PC-3 (cell line): ENCODE measurements around the gene FBLN1. TPM values are rescaled to one million over a fixed set of nuclear protein-coding genes. Genes with fewer than 3 reads are reported as not detected.

Source experiments
- ATAC-seq: fragments of 200-7000 bp; cut with Tn5 transposase; 2 replicates; pipeline ENCODE4 v1.9.1; 2020; ENCODE audit warnings: mild to moderate bottlenecking, moderate library complexity
- BruUV-seq: library from RNA; stranded (reverse); fragments of 400-500 nt; replicated peaks from 2 replicates; lab custom pipeline; 2021; lab: Mats Ljungman, UMichigan
- CTCF ChIA-PET: fragments of 300-600 bp; sonication (Branson Sonifier 250); formaldehyde crosslinking; loops from one replicate; lab custom pipeline; 2022; ENCODE audit warnings: antibody characterized with exemption; lab: Charles Lee
- POLR2A ChIA-PET: fragments of 300-600 bp; sonication (Branson Sonifier 250); formaldehyde crosslinking; loops from one replicate; lab custom pipeline; 2022; ENCODE audit warnings: antibody characterized with exemption; ENCODE audit not compliant: unreplicated experiment; lab: Charles Lee
- DNase-seq: peaks from one replicate; pipeline ENCODE4 v3.0.0-alpha.2; 2015
- H2AFZ ChIP-seq: fragments of 300-600 bp; sonication (generic); 2 replicates; pipeline ENCODE4 v1.6.0; 2016; ENCODE audit warnings: antibody characterized with exemption, low read length
- H3F3A ChIP-seq: fragments of 300-600 bp; sonication (generic); one replicate; pipeline ENCODE4 v1.6.0; 2017; ENCODE audit warnings: antibody characterized with exemption, low read length, control low read depth, mild to moderate bottlenecking; ENCODE audit not compliant: unreplicated experiment
- H3K27ac ChIP-seq: fragments of 300-600 bp; sonication (generic); 2 replicates; pipeline ENCODE4 v1.5.1; 2016; ENCODE audit warnings: mild to moderate bottlenecking, low read length
- H3K27me3 ChIP-seq: fragments of 300-600 bp; sonication (generic); 2 replicates; pipeline ENCODE4 v1.6.1; 2016; ENCODE audit warnings: low read length, mixed read lengths
- H3K36me3 ChIP-seq: fragments of 300-600 bp; sonication (generic); 2 replicates; pipeline ENCODE4 v1.6.1; 2016; ENCODE audit warnings: low read depth, mixed run types, low read length, mixed read lengths
- H3K4me1 ChIP-seq: fragments of 300-600 bp; sonication (generic); 2 replicates; pipeline ENCODE4 v1.5.1; 2016; ENCODE audit warnings: low read length; ENCODE audit not compliant: insufficient read depth
- H3K4me2 ChIP-seq: fragments of 300-600 bp; sonication (generic); 2 replicates; pipeline ENCODE4 v1.6.0; 2016; ENCODE audit warnings: low read length
- H3K4me3 ChIP-seq: fragments of 300-600 bp; sonication (generic); 2 replicates; pipeline ENCODE4 v1.5.1; 2016; ENCODE audit warnings: mild to moderate bottlenecking, low read length, mixed read lengths
- H3K79me2 ChIP-seq: fragments of 300-600 bp; sonication (generic); 2 replicates; pipeline ENCODE4 v1.6.1; 2017; ENCODE audit warnings: low read length, mixed read lengths
- H3K9ac ChIP-seq: fragments of 300-600 bp; sonication (generic); 2 replicates; pipeline ENCODE4 v1.6.0; 2016; ENCODE audit warnings: mild to moderate bottlenecking, low read length
- H3K9me2 ChIP-seq: fragments of 300-600 bp; sonication (generic); replicated peaks from 2 replicates; pipeline ENCODE4 v1.6.1; 2016; ENCODE audit warnings: mixed run types, low read length, mixed read lengths
- H3K9me3 ChIP-seq: fragments of 300-600 bp; sonication (generic); 2 replicates; pipeline ENCODE4 v1.6.1; 2016; ENCODE audit warnings: low read length, mixed read lengths
- H4K20me1 ChIP-seq: fragments of 300-600 bp; sonication (generic); 2 replicates; pipeline ENCODE4 v1.6.1; 2016; ENCODE audit warnings: low read length, mixed read lengths
- EZH2 ChIP-seq: fragments of 300-600 bp; sonication (generic); IDR thresholded peaks from one replicate; pipeline ENCODE4 v1.6.1; 2017; ENCODE audit warnings: antibody characterized with exemption, mild to moderate bottlenecking, low read length; ENCODE audit not compliant: unreplicated experiment
- EZH2phosphoT487 ChIP-seq: fragments of 300-600 bp; sonication (generic); IDR thresholded peaks from 2 replicates; pipeline ENCODE4 v1.6.1; 2018; ENCODE audit warnings: mild to moderate bottlenecking, antibody characterized with exemption, low read length, borderline replicate concordance
- intact Hi-C: fragments of 100-400 bp; cut with micrococcal nuclease; formaldehyde crosslinking; loops from 2 replicates; pipeline ENCODE4 v1.9.0; 2023
- total RNA-seq: library from RNA; depleted of rRNA; stranded (reverse); fragments of >200 nt; gene quantifications from 2 replicates; pipeline ENCODE4 v1.2.3, GENCODE V29; 2014
- TF ChIP-seq, protein P1 (sequence below): fragments of 300-600 bp; sonication (generic); conservative IDR thresholded peaks from 2 replicates; pipeline ENCODE4 v1.5.1; 2017; ENCODE audit warnings: antibody characterized with exemption, low read depth, mild to moderate bottlenecking, low read length

Gene FBLN1
- total RNA-seq, 1 experiment from 2014 or later, result 13.4 TPM

DNA sequence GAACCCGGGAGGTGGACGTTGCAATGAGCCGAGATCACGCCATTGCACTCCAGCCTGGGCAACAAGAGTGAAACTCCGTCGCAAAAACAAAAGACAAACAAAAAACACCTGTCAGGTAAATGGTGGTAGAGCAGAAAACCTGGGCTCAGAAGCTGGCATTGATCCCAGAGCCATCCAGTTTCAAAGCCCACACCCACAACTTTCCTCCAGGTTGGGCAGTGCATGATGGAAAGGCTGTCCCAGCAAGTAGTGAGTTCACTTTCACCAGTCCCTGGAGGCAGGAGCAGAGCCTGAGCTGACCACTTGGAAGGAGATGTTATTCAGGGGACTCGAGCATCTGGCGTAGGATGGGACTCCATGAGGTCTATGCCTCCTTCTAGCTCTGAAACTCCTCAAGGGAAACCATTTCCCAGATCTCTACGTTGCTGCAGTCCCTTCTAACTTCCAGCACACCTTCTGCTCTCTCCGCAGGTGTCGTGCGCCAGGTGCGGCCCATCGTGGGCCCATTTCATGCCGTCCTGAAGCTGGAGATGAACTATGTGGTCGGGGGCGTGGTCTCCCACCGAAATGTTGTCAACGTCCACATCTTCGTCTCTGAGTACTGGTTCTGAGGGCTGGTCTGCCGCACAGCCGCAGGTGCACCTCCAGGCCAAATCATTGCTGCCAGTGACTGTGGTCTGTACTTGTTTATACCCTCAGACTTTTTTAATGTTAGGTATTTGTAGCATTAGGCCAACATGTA, 97.3 kb downstream of the FBLN1 start:
- Histone ChIP-seq H3F3A (no peaks in the 10 kb centered on the region), H3K79me2 (no peaks in the 10 kb centered on the region), H3K9me2 (no peaks in the 10 kb centered on the region), H3K27ac (no peak overlapping the region), H3K9ac (no peak overlapping the region), H3K4me3 (no peak overlapping the region), H3K4me1 (peaks cover 4% of the 10 kb centered on the region), H4K20me1 (no peaks in the 10 kb centered on the region), H3K9me3 (no peaks in the 10 kb centered on the region), H3K36me3 (no peaks in the 10 kb centered on the region), H3K4me2 (no peak overlapping the region), H3K27me3 (no peaks in the 10 kb centered on the region), H2AFZ (no peak overlapping the region)
- intact Hi-C loops, result no loop called here
- TF ChIP-seq EZH2phosphoT487, result no peak
- TF ChIP-seq, protein P1, sequence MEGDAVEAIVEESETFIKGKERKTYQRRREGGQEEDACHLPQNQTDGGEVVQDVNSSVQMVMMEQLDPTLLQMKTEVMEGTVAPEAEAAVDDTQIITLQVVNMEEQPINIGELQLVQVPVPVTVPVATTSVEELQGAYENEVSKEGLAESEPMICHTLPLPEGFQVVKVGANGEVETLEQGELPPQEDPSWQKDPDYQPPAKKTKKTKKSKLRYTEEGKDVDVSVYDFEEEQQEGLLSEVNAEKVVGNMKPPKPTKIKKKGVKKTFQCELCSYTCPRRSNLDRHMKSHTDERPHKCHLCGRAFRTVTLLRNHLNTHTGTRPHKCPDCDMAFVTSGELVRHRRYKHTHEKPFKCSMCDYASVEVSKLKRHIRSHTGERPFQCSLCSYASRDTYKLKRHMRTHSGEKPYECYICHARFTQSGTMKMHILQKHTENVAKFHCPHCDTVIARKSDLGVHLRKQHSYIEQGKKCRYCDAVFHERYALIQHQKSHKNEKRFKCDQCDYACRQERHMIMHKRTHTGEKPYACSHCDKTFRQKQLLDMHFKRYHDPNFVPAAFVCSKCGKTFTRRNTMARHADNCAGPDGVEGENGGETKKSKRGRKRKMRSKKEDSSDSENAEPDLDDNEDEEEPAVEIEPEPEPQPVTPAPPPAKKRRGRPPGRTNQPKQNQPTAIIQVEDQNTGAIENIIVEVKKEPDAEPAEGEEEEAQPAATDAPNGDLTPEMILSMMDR, result no peak
- TF ChIP-seq EZH2, result no peak
- CTCF ChIA-PET, result no interaction called here
- ATAC-seq (no peak), DNase-seq (no peak)
- BruUV-seq, result no TSS peak
- POLR2A ChIA-PET, result interaction anchor here (0.6 kb wide), 1 partner anchor 156 kb away, joined by 3 read pairs; no protein-coding TSS in a partner anchor

DNA sequence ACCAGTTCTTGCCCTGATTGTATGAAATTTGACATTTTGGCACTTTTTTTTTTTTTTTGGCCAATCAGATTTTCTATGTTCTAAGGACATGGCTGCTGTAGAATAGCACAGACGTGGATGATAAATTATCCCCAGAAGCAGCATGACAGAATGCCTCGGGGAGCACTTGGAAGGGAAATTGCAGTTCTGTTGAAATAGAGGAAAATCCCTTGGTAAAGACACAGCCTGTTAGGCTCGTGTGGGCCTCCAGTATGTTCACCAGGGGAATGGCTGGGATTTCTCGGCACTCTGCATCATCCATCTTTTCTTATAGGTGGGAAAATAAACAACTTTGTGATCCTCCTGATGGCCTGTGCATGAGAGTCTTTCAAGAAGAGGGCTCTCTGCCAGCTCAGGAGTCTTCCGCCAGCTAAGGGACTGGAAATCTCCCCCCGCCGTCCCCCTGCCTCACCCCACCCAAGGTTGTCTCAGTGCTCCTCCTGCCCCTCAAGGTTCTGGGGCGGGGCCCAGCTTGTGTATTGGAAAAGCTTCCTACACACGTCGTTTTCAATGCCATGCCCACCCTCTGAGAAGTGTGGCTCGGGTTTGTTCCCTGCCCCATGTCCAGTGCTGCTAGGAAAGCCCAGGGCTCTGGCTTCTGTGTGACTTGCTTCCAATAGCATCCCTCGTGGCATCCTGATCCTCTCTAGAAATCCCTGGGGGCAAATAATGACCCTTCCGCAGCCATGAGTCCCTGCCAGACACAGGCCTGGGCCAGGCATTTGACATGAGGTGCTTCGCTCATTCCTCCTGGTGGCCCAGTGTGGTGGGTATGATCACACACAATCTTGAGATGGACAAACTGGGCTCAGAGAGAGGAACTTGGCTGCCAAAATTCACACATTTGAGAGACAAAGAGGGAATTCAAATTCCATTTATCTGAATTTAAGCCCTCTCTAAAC, 98.4 kb downstream of the FBLN1 start:
- Histone ChIP-seq H3K79me2 (no peaks in the 10 kb centered on the region), H3K27me3 (no peaks in the 10 kb centered on the region), H2AFZ (no peak overlapping the region), H3K9me2 (no peaks in the 10 kb centered on the region), H3K36me3 (no peaks in the 10 kb centered on the region), H3K9me3 (no peaks in the 10 kb centered on the region), H4K20me1 (no peaks in the 10 kb centered on the region), H3K9ac (no peak overlapping the region), H3K4me1 (peaks cover 12% of the 10 kb centered on the region), H3K4me2 (no peak overlapping the region), H3K27ac (no peak overlapping the region), H3K4me3 (no peak overlapping the region), H3F3A (no peaks in the 10 kb centered on the region)
- BruUV-seq, result no TSS peak
- CTCF ChIA-PET, result no interaction called here
- ATAC-seq (no peak), DNase-seq (no peak)
- intact Hi-C loops, result no loop called here
- POLR2A ChIA-PET, result interaction anchor here (0.6 kb wide), 1 partner anchor 155 kb away, joined by 3 read pairs; no protein-coding TSS in a partner anchor
- no peak for TF ChIP-seq EZH2phosphoT487
- TF ChIP-seq EZH2, result no peak
- TF ChIP-seq, protein P1, result no peak
